H1 (cell line): ENCODE data around the gene MOK. TPM values are rescaled to one million over a fixed set of nuclear protein-coding genes. Genes with fewer than 3 reads are reported as not detected.

Experiments
- CTCF ChIA-PET: fragments of 300-600 bp; sonication (Branson Sonifier 250); formaldehyde crosslinking; loops from one replicate; lab custom pipeline; 2021; ENCODE audit not compliant: partially characterized antibody; lab: Charles Lee
- POLR2A ChIA-PET: fragments of 300-600 bp; sonication (Branson Sonifier 250); formaldehyde crosslinking; loops from one replicate; lab custom pipeline; 2021; ENCODE audit warnings: inconsistent platforms; ENCODE audit not compliant: partially characterized antibody; lab: Charles Lee
- DNase-seq, 2 experiments: peaks; one replicate each; pipeline versions ENCODE4 v3.0.0 to v3.0.0-alpha.2; 2010 to 2022; ENCODE audit warnings: low spot score in 2 of 2, low read depth in 1 of 2, mixed read lengths in 1 of 2
- FAIRE-seq: peaks from 2 replicates; lab custom pipeline; 2011; peaks lifted over from hg19 to GRCh38; lab: Jason Lieb, UNC
- H2AFZ ChIP-seq: 2 replicates; pipeline ENCODE4 v1.8.1; 2012; ENCODE audit warnings: low read length, inconsistent platforms
- H2AK5ac ChIP-seq: 2 replicates; pipeline ENCODE4 v1.6.1; 2013; ENCODE audit warnings: low read depth, low read length
- H2BK120ac ChIP-seq: replicated peaks from 2 replicates; pipeline ENCODE3; 2013; ENCODE audit warnings: low read depth, low read length, inconsistent platforms
- H2BK12ac ChIP-seq: 2 replicates; pipeline ENCODE4 v1.6.1; 2013; ENCODE audit warnings: low read depth, low read length
- H2BK15ac ChIP-seq: 2 replicates; pipeline ENCODE4 v1.6.1; 2013; ENCODE audit warnings: low read length
- H2BK20ac ChIP-seq: 2 replicates; pipeline ENCODE4 v1.6.1; 2013; ENCODE audit warnings: low read length
- H2BK5ac ChIP-seq: 2 replicates; pipeline ENCODE4 v1.6.1; 2013; ENCODE audit warnings: low read depth, low read length
- H3K14ac ChIP-seq: 2 replicates; pipeline ENCODE4 v1.6.1; 2013; ENCODE audit warnings: inconsistent platforms; ENCODE audit not compliant: insufficient read length
- H3K18ac ChIP-seq: 2 replicates; pipeline ENCODE4 v1.6.1; 2013; ENCODE audit warnings: low read length; ENCODE audit errors: extremely low read depth
- H3K23ac ChIP-seq: 2 replicates; pipeline ENCODE4 v1.6.1; 2013; ENCODE audit warnings: inconsistent platforms; ENCODE audit not compliant: insufficient read length
- H3K23me2 ChIP-seq: 2 replicates; pipeline ENCODE4 v1.6.1; 2013; ENCODE audit warnings: low read depth, low read length
- H3K27ac ChIP-seq: 2 replicates; pipeline ENCODE4 v1.6.1; 2011; ENCODE audit warnings: low read depth, low read length, inconsistent platforms
- H3K27me3 ChIP-seq, 4 experiments: replicated peaks in 1 of 4; 1 replicate in 1 of 4; 2 replicates in 3 of 4; pipeline versions ENCODE4 v1.6.1 to v1.8.1; 2011 to 2013; ENCODE audit warnings: low read length in 3 of 4, mild to moderate bottlenecking in 3 of 4, inconsistent platforms in 2 of 4, mixed read lengths in 2 of 4, moderate library complexity in 1 of 4; ENCODE audit not compliant: control insufficient read depth in 3 of 4, insufficient read depth in 3 of 4; ENCODE audit errors: extremely low read depth in 1 of 4
- H3K36me3 ChIP-seq, 4 experiments: 2 replicates each; pipeline versions ENCODE4 v1.6.1 to v1.8.1; 2011 to 2013; ENCODE audit warnings: mild to moderate bottlenecking in 4 of 4, low read length in 3 of 4, moderate library complexity in 2 of 4, control low read depth in 1 of 4, inconsistent platforms in 1 of 4; ENCODE audit not compliant: insufficient read depth in 4 of 4, control insufficient read depth in 2 of 4
- H3K4ac ChIP-seq: replicated peaks from 2 replicates; pipeline ENCODE3; 2013; ENCODE audit warnings: low read length, low read depth, mixed read lengths, inconsistent platforms; ENCODE audit not compliant: insufficient read length
- H3K4me1 ChIP-seq, 4 experiments: replicated peaks in 1 of 4; 1 replicate in 1 of 4; 2 replicates in 3 of 4; pipeline versions ENCODE4 v1.6.1 to v1.8.1; 2011 to 2013; ENCODE audit warnings: low read length in 3 of 4, inconsistent platforms in 2 of 4, mixed read lengths in 1 of 4; ENCODE audit not compliant: insufficient read depth in 4 of 4, control insufficient read depth in 3 of 4
- H3K4me2 ChIP-seq, 2 experiments: 2 replicates each; pipeline versions ENCODE4 v1.6.1 to v1.8.1; 2011 to 2013; ENCODE audit warnings: low read depth in 2 of 2, low read length in 2 of 2, control low read depth in 1 of 2, inconsistent platforms in 1 of 2, mild to moderate bottlenecking in 1 of 2; ENCODE audit not compliant: insufficient read depth in 1 of 2
- H3K4me3 ChIP-seq, 4 experiments: fragments of 200-600, 300-600 bp in 1 of 4; sonication (generic), shearing (Covaris generic), sonication (Bioruptor Twin) in 1 of 4; 2 replicates each; pipeline versions ENCODE4 v1.5.1 to v1.8.1; 2011 to 2016; ENCODE audit warnings: low read length in 4 of 4, low read depth in 3 of 4, control low read depth in 2 of 4, inconsistent platforms in 2 of 4, mild to moderate bottlenecking in 2 of 4, mixed read lengths in 1 of 4, moderate library complexity in 1 of 4; ENCODE audit not compliant: insufficient read depth in 2 of 4; ENCODE audit errors: extremely low read depth in 1 of 4
- H3K56ac ChIP-seq: replicated peaks from 2 replicates; pipeline ENCODE3; 2013; ENCODE audit warnings: low read depth, mild to moderate bottlenecking, mixed read lengths, low read length, inconsistent platforms; ENCODE audit not compliant: insufficient read length
- H3K79me1 ChIP-seq: 2 replicates; pipeline ENCODE4 v1.6.1; 2013; ENCODE audit warnings: low read depth, low read length, control low read depth
- H3K79me2 ChIP-seq, 2 experiments: 2 replicates each; pipeline versions ENCODE4 v1.6.1 to v1.8.1; 2012 to 2013; ENCODE audit warnings: low read length in 2 of 2, mild to moderate bottlenecking in 2 of 2, inconsistent platforms in 1 of 2; ENCODE audit not compliant: insufficient read depth in 2 of 2, control insufficient read depth in 1 of 2
- H3K9ac ChIP-seq, 4 experiments: replicated peaks in 1 of 4; 1 replicate in 1 of 4; 2 replicates in 3 of 4; pipeline versions ENCODE4 v1.6.1 to v1.8.1; 2011 to 2013; ENCODE audit warnings: low read depth in 3 of 4, low read length in 3 of 4, control low read depth in 2 of 4, mild to moderate bottlenecking in 2 of 4, moderate library complexity in 2 of 4, inconsistent platforms in 1 of 4; ENCODE audit errors: extremely low read depth in 1 of 4
- H3K9me3 ChIP-seq, 2 experiments: 2 replicates each; pipeline versions ENCODE4 v1.6.1 to v1.8.1; 2012 to 2013; ENCODE audit warnings: mild to moderate bottlenecking in 2 of 2, moderate library complexity in 2 of 2, control low read depth in 1 of 2, inconsistent platforms in 1 of 2, low read depth in 1 of 2, low read length in 1 of 2, mixed read lengths in 1 of 2; ENCODE audit not compliant: insufficient read depth in 2 of 2
- H4K20me1 ChIP-seq, 2 experiments: replicated peaks in 1 of 2; 2 replicates each; pipeline versions ENCODE3 to v1.8.1; 2011 to 2013; ENCODE audit warnings: inconsistent platforms in 2 of 2, low read length in 2 of 2, mild to moderate bottlenecking in 1 of 2; ENCODE audit not compliant: insufficient read depth in 2 of 2, control insufficient read depth in 1 of 2
- H4K5ac ChIP-seq: 2 replicates; pipeline ENCODE4 v1.6.1; 2013; ENCODE audit warnings: low read length, low read depth, mixed read lengths, inconsistent platforms; ENCODE audit not compliant: insufficient read length
- H4K8ac ChIP-seq: 2 replicates; pipeline ENCODE4 v1.8.0; 2013; ENCODE audit warnings: mild to moderate bottlenecking, moderate library complexity, low read length, inconsistent platforms; ENCODE audit not compliant: insufficient read depth; ENCODE audit errors: extremely low read depth
- H4K91ac ChIP-seq: replicated peaks from 2 replicates; pipeline ENCODE3; 2013; ENCODE audit warnings: low read length, mixed read lengths, inconsistent platforms; ENCODE audit not compliant: insufficient read length
- ASH2L ChIP-seq: fragments of 200-600, 300-600 bp; sonication (generic); IDR thresholded peaks from one replicate; pipeline ENCODE4 v1.7.1; 2017; ENCODE audit warnings: low read length
- CREB1 ChIP-seq: IDR thresholded peaks from 2 replicates; pipeline ENCODE4 v1.6.1; 2012; ENCODE audit warnings: inconsistent platforms
- POLR2A ChIP-seq, 2 experiments: IDR thresholded peaks; 1 replicate in 1 of 2; 2 replicates in 1 of 2; pipeline ENCODE4 v1.6.1; 2011; ENCODE audit warnings: low read depth in 2 of 2, low read length in 2 of 2, mild to moderate bottlenecking in 2 of 2; ENCODE audit errors: control extremely low read depth in 1 of 2
- WGBS, 2 experiments: shearing (Covaris generic) in 1 of 2; methylation state at CpG; one replicate each; pipeline versions ENCODE4 v1.1.6 to v1.1.7; 2013 to 2015; ENCODE audit warnings: low lambda C conversion rate in 2 of 2, mixed read lengths in 2 of 2, inconsistent platforms in 1 of 2, low coverage in 1 of 2, missing lambda C conversion rate in 1 of 2; ENCODE audit not compliant: insufficient replicate concordance in 2 of 2, insufficient coverage in 1 of 2, insufficient read length in 1 of 2; ENCODE audit errors: extremely low coverage in 1 of 2, missing lambda C conversion rate in 1 of 2; 5-methylcytosine and 5-hydroxymethylcytosine counted together
- polyA plus RNA-seq, 7 experiments: library from polyadenylated mRNA; depleted of rRNA in 3 of 7; stranded (reverse) in 5 of 7; unstranded in 2 of 7; fragments of >200 nt in 5 of 7; fragments of 200-250 nt in 2 of 7; gene quantifications; 1 replicate in 5 of 7; 2 replicates in 1 of 7; 4 replicates in 1 of 7; pipeline versions ENCODE4 v1.2.1 to v1.2.3, GENCODE V29; 2011 to 2013; ENCODE audit warnings: missing spikeins in 2 of 7, mixed read lengths in 2 of 7
- total RNA-seq: library from RNA; stranded (reverse); fragmentation: NEBNext Ultra II Directional; extraction: Animal tissue kit (Norgen Biotek cat#: 25700); gene quantifications from 2 replicates; pipeline ENCODE4 v1.2.1, GENCODE V29; 2021

The MOK gene
- total and polyA plus RNA-seq, 2 of the 8 experiments (the other 6 are each of a cell fraction or from before 2014, with no cell fraction given): 2.1 to 2.5 TPM

GRCh38 chr14:102181187-102181586 lies 123.8 kb downstream of the MOK start:
- no peak overlapping the region for H3K4me2 ChIP-seq
- no peak overlapping the region for H3K27ac ChIP-seq
- no peak overlapping the region for H2AFZ ChIP-seq
- no peak overlapping the region for H3K23ac ChIP-seq
- H2AK5ac ChIP-seq: no peak overlapping the region
- H3K4me1 ChIP-seq: peaks cover 0 to 9% (median 0%) of the 10 kb centered on the region in 4 experiments; a peak in 3 of 7 replicates
- TF ChIP-seq POLR2A (IDR thresholded peaks at IDR 0.05; ENCODE audit: control extremely low read depth in 1 of 2, low read depth in 2 of 2, low read length in 2 of 2): no peak
- TF ChIP-seq CREB1: no peak
- no peak for TF ChIP-seq ASH2L
- H3K79me2 ChIP-seq: peaks cover 0 to 81% of the 10 kb centered on the region in 2 experiments; a peak in 3 of 4 replicates
- no peak for DNase-seq
- no peaks in the 10 kb centered on the region for H3K9me3 ChIP-seq
- no peak overlapping the region for H2BK15ac ChIP-seq
- POLR2A ChIA-PET: interaction anchor here (1.8 kb wide), 1 partner anchor 41 kb away, joined by 6 read pairs; the partner anchor contains the start of gene WDR20
- H4K5ac ChIP-seq: no peak overlapping the region
- no peak overlapping the region for H4K8ac ChIP-seq
- H4K20me1 ChIP-seq: peaks cover 0 to 6% of the 10 kb centered on the region in 2 experiments
- no peak overlapping the region for H3K56ac ChIP-seq
- no peak overlapping the region for H3K14ac ChIP-seq
- no peak for FAIRE-seq
- no peaks in the 10 kb centered on the region; a peak in 1 of 8 replicates for H3K36me3 ChIP-seq
- H3K27me3 ChIP-seq: no peaks in the 10 kb centered on the region
- peaks cover 2% of the 10 kb centered on the region for H3K79me1 ChIP-seq
- no peak overlapping the region for H3K9ac ChIP-seq
- H4K91ac ChIP-seq: no peak overlapping the region
- H2BK20ac ChIP-seq: no peak overlapping the region
- H3K4ac ChIP-seq: no peak overlapping the region
- no peaks in the 10 kb centered on the region for H3K23me2 ChIP-seq
- no peak overlapping the region for H3K4me3 ChIP-seq
- WGBS, 2 experiments: 72% methylated on average over 1 of the region's 1 CpG; no CpG with 5 or more reads in 1 of the 2 experiments
- CTCF ChIA-PET: interaction anchor here (0.9 to 1.5 kb wide), 6 partner anchors 20 to 133 kb away, joined by 3 to 5 read pairs (median 3); no protein-coding TSS in a partner anchor
- H2BK120ac ChIP-seq: no peak overlapping the region
- H2BK12ac ChIP-seq: no peak overlapping the region
- H3K18ac ChIP-seq: no peak overlapping the region
- no peak overlapping the region for H2BK5ac ChIP-seq
